GM19239 (cell line): ENCODE measurements around the gene C18orf63.

ENCODE experiments used
- DNase-seq: peaks from one replicate; pipeline ENCODE4 v3.0.0; 2011; ENCODE audit warnings: low spot score; ENCODE audit not compliant: insufficient read length
- FAIRE-seq: peaks from 2 replicates; lab custom pipeline; 2011; peaks lifted over from hg19 to GRCh38; lab: Jason Lieb, UNC

Gene C18orf63

DNA sequence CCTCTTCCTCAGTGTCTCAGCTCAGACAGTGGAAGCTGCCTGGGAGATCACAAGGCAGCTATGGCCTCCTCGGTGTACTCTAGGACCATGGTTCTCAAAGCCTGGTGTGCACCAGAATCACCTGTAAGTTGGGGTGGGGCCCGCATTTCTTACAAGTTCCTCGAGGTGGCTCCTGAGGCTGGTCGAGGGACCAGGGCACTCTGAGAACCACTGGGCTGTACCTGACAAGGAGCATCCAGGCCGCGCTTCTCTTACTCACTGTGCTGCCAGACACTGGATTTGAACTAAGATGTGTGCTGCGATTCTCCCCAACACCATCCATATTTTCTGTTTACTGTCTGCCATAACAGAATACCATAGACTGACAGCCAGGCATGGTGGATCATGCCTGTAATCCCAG is 81.9 kb downstream of the C18orf63 start:
- DNase-seq (no peak), FAIRE-seq (no peak)

- DNase-seq = no peak
- FAIRE-seq = no peak
Measured at GRCh38 chr18:74399091-74399887, 83.7 kb downstream of the C18orf63 start.

DNA sequence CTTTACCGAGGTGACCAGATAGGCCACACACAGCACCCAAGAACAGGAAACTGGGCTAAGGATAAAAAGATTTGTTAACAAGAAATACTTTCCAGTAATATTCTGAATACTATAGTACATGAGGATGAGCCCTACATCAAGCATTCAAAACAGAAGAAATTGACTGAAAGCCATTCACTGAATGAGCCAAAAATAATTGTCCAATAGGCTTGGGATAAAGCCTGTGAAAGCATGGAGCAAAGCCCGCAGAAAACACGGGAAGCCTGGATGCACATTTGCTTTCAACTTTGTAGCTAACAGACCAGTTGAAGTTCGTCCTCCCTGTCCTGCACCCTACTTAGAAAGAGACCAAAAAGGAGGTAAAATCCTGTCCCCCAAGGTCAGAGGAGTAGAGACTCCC is 85.2 kb downstream of the C18orf63 start:
- FAIRE-seq = no peak
- no peak for DNase-seq

GRCh38 chr18:74402806-74403433 is 87.3 kb downstream of the C18orf63 start:
- FAIRE-seq (no peak), DNase-seq (no peak)

DNA sequence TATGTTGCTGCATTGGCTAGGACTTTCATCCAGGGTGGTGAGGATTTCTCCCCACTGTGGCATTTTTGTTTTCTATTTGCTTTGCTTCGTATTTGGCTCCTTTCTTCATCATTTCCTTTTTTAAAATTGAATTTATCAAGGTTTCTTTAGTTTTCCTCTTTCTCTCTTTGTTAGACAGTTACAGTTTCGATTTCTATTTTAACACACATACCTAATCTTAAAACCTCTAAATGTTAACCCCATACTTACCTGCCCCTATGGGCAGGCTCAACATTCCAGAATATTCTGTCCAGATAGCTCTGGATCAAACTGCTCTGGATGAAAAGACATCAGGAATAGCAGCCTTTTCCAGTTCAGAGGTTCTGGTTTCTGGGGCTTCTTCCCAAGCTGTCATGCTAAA is 92.2 kb downstream of the C18orf63 start:
- FAIRE-seq = peak; percentile 61
- DNase-seq = peak; percentile 12
